Stimulated activated CD4-positive, alpha-beta T cell treated with anti-CD3 and anti-CD28 coated beads, Interleukin-2, amount 100 ng/mL, for 48 hours (primary cell): Measurements from ENCODE around the gene ULBP2.
"Not testable (repeated sequence)": the region's sequence is repeated elsewhere in the genome, so short reads cannot be mapped to it uniquely, and the experiment has no call there.

Experiments used
- DNase-seq, 2 donors: peaks; one replicate each; pipeline ENCODE4 v3.0.0-alpha.2; 2020

ULBP2 gene, protein sequence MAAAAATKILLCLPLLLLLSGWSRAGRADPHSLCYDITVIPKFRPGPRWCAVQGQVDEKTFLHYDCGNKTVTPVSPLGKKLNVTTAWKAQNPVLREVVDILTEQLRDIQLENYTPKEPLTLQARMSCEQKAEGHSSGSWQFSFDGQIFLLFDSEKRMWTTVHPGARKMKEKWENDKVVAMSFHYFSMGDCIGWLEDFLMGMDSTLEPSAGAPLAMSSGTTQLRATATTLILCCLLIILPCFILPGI

DNA sequence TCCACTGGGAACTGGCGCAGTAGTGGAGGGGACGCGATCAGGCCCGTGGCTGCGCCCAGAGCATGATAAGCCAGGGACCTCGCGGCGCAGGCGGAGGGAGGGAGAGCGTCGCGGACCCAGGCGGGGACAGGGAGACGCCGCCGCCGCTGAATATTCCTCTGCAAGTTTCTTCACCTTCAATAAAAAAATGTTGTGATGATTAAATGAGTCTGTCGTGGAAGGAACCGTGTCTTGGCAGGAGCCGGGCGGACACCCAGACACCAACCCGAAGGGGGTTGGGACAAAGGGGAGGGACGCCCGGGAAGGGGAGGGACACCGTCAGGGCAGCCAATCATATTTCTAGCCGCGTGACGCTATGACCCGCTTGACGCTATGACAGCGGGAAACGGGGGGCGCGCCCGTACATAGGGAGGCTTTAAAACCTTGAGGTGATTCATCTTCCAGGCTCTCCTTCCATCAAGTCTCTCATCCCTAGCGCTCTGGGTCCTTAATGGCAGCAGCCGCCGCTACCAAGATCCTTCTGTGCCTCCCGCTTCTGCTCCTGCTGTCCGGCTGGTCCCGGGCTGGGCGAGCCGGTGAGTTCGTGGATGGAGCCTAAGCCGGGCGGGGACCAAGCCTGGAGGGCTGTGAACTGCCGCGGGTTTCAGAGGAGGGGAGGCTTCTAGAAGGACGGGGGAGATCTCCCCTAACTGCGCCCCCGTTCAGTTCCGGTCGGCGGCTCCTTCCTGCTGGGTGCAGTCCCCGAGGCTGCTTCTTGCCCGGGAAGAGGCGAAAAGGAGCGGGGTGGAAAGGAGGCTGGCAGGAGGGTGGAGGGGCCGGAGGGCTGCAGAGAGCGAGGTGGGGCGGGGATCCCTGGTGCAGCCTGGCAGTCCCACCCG, at the start of gene ULBP2:
Gene ULBP2, plus strand, starts transcription at position 432 of the 878 bp plus-strand sequence. Its CDS starts 59 bp downstream, at position 491.
- DNase-seq = peak; percentile 72 to 76

DNA sequence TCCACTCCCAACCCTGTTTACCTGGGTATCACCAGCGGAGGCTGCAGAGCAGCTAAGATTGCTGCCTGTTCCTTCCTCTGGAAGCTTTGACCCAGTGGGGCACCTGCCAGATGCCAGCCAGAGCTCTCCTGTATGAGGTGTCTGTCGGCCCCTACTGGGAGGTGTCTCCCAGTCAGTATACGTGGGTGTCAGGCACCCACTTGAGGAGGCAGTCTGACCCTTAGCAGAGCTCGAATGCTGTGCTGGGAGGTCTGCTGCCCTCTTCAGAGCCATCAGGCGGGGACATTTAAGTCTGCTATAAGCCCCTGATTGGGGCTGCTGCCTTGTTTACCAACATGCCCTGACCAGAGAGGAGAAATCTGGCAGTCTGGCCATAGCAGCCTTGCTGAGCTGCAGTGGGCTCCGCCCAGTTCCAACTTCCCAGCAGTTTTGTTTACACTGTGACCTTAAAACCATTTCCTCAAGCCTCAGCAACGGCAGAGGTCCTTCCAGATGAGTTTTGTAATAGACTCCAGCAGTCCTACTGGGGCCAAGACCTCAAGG, 46.7 kb upstream of the ULBP2 start:
- DNase-seq = no peak

DNA sequence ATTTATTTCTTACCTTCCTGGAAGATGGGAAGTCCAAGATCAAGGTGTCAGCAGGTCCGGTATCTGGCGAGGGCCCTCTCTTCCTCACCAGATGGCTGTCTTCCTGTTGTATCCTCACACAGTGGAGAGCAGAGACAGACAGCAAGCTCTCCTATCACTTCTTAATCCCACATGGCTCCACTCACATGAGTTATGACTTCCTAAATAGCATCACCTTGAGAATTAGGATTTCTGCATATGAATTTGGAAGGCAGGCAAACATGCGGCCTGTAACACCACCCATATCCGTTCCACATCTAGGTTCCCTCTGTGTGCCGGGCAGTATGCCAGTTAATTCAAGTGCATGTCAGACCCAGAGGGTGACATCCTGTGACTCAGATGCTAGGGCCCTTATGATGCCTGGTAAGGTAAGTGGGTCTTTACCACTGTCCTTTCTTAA, 46.0 kb upstream of the ULBP2 start:
- DNase-seq = no peak

DNA sequence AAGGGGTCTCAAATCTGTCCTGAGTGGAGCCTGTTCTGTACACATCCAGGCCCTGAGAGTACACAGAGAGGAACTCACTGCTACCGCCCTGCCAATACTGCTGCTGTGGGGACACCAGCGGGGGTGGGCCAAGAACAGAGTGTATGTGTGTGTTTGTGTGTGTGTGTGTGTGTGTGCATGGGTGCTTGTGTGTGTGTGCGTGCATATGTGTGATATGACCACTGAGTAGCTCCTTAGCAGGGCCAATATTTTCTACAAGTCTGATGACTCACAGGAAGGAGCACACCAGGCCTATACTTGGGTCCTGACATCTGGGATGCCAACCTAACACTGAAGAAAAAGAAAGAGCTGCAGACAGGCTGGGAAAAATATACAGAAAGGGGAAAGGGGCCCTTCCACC, 45.3 kb upstream of the ULBP2 start:
- no peak for DNase-seq

DNA sequence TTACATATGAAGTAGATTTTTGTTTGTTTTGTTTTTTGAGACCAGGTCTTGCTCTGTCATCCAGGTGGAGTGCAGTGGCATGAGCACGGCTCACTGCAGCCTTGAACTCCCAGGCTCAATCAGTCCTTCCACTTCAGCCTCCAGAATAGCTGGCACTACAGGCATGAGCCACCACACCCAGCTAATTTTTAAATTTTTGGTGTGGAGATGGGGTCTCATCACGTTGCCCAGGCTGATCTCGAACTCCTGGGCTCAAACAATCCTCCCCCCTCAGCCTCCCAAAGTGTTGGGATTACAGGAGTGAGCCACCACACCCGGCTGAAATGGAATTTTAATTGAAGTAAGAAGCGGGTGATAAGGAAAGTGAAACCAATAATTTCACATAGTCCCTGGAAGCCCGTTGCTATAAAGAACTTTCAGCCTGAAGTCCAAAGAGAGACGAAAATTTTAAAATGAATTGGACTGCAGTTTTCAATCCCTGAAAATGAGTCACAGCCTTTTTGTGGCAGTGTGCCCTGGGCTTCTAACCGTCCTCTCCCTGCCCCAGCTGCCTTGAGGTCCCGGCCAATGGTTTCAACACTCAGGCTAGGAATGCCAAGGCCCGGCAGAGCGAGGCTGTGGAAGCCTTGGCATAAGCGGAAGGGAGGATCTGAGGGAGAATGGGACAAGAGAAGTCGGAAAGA, 44.7 kb upstream of the ULBP2 start:
- no peak for DNase-seq

DNA sequence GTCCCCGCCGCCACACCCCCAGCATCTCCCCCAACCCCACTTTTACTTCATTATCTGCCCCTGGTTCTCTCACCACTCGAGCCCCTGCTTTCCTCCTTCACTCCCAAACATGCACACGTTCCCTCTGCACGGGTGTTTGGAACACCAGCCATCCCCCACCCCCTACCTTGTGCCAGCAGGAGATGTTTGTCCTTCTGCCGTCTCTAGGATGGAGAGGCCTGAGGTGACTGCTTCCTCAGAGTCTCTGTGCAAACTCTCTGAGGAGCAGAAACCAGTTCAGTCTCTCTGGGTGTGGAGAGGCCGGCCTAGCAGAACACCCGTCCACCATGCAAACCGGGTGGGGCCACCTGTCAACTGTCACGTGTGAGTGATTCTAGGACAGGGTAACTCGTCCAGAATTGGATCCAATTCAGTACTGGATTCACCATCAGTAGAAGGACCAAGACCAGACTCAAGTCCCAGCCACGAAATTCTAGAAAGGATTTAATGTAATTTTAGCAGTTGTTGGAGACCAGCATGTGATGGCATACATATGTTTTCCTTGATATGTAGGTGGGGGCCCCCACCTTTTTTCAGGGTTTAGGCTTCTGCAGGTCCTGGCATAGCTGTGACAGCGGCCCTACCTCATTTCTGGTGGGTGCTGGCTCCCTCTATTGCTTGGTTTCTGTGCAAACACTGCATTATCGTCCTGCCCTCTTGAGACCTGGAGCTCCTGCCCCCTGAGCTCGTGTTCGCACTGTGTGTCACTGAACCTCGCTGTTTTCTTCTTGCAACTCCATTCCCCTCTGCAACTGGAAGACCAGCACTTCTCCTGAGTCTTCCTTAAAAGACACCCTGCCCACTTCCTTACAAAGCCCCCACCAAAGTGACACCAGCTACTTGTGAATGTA, 43.7 kb upstream of the ULBP2 start, which contains the start of gene RAET1E:
Gene RAET1E, minus strand, starts transcription at position 259 of the 890 bp plus-strand sequence. CDS start 7,212 bp downstream, outside the sequence.
- DNase-seq = no peak

DNA sequence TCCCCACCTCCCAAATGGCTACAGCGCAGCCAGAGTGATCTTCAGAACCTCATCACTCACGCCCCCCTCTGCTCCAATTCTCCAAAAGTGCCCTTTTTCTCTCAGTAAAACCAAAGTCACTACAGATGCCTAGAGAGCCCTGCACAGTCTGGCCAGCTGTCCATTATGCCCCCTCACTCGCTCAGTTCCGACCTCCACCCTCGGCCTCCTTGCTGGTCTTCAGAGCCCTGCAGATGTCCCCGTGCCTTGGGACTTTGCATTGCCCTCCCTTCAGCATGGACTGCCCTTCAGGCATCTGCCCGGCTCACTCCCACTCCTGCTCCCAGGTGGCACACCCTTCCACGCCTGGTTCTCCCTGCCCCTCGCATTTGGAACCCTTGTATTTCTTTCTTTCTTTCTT, 42.8 kb upstream of the ULBP2 start:
- DNase-seq = no peak

DNA sequence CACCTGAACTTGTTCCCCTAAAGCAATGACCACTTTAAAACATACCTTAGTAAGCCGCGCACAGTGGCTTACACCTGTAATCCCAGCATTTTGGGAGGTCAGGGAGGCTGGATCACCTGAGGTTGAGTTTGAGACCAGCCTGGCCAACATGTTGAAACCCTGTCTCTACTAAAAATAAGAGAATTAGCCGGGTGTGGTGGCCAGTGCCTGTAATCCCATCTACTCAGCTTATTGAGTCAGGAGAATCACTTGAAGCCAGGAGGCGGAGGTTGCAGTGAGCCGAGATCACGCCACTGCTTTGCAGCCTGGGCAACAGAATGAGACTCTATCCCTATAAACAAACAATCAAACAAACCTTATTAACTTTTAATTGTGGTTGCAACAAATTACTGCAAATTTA, 42.3 kb upstream of the ULBP2 start:
- DNase-seq = no peak

DNA sequence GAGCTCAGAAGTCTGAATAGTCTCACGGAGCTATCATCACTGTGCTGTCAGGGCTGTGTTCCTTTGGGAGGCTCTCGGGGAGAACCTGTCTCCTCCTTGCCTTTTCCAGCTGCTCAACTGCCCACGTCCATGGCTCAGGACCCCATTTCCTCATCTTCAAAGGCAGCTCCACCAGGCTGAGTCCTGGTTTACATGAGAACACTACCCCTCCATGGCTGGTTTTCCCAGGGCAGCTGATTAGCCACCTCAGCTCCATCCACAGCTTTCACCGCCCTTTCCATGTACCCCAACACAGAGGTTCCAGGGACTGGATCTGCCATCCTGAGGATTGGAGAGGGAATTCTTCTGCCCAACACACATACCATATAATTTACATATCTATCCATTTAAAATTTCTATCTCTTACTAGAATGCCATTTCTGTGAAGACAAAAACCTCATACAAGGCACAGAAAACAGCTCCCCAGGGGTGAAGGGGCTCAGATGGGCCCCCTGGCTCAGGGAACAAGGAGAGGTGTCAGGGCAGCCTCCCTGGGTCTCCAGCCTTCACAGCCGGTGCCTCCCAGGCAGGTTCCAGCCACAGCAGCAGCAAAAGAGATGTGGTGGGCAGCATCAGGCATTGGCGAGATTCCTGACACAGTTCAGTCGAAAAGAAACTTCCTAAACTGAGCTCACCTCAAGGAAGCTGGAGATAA, 41.7 kb upstream of the ULBP2 start:
- no peak for DNase-seq

DNA sequence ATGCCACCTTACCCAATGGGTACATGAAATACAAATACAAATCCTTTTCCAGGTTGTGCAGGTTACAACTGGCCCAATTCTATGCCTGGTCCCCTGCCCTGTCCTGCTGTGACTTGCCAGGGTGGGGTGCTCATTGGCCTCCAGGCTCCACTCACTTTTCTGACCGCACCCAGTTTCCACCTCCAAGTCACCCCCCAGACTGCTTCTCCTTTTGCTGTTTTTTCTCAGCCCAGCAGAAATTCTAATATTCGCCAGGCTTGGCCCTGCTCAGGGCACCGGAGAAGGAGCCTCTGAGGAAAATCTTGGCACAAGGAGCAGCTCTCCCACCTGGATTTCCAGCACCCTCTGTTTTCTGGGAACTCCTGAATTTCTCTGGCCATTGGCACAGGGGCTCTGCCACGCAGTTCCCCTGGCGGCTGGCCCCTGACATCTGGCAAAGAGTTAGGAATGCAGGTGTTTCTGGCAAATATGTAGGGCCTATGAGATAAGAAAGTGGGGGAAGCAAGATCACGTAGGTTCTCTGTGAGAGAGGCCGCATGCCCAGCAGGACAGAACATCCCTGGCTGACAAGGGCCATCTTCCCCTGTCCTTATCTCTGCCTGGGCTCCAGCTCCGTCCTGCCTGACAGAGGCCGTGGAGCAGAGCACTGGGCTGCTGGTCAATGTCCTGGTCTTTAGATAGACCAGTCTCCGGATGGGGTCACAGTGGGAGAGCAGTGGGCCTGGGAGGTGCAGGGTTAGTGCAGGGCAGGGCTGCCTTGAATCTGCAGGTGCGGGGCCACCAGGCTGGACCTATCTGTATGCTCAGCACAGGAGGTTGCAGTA, 41.0 kb upstream of the ULBP2 start:
- DNase-seq = no peak

DNA sequence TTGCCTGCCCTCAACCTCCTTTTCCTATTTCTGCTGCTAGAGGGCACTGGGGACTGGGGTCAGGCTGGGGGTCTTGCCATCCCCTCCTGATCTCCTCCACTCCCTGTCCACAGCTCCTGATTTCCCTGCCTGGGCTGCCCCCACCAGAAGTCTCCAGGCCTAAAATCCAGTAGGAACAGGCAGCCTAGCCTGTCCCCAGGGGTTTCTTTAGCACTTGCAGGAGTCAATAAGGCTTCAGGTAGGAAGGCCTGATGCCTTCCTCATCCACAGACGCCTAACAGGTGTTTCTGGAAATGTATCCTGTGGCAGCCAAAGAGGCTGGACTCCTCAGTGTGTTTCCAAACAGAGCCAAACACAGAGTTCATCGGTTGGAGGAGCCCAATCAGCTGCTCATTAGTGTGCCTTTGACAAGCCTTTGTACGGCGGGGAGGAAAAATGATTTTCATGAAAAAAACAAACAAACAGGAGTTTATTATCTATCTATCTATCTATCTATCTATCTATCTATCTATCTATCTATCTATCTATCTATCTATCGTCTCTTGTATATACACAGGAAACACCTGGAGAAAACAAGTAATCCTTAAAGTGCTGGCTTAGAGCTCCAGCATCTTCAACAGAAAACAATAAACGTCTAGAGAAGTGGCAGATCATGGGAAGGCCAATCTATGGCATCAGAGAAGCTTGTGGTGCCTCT, 40.2 kb upstream of the ULBP2 start:
- DNase-seq = no peak

DNA sequence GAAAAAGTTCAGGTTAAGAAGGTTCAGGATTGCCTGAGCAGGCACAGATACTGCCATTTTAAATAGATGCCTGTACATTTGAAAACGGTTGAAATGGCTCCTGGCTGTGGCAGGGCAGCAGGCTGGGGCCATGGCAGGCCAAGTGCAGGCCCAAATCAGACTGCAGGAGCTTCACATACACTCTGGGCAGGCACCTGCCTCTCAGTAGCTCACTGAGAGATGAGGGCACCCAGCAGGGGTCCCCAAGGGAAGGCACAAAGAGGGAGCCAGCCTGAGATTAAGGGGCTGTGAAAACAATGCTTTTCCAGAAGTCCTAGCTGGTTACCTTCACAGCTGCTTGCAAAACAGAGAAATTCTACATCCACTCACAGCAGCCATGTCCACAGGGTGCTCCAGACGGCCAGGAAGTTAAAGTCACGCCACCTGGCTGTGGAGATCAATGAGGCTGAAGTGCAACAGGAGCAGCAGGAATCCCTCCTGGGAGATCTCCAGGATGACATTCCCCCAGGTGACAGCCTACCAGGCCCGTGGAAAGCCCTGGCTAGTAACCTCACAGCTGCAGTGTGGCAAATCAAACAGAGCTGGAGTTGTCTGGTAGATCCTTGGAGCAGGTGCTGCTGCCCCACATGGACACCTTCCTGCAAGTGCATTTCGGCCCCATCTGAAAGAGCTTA, 37.7 kb upstream of the ULBP2 start:
- DNase-seq = no peak

DNA sequence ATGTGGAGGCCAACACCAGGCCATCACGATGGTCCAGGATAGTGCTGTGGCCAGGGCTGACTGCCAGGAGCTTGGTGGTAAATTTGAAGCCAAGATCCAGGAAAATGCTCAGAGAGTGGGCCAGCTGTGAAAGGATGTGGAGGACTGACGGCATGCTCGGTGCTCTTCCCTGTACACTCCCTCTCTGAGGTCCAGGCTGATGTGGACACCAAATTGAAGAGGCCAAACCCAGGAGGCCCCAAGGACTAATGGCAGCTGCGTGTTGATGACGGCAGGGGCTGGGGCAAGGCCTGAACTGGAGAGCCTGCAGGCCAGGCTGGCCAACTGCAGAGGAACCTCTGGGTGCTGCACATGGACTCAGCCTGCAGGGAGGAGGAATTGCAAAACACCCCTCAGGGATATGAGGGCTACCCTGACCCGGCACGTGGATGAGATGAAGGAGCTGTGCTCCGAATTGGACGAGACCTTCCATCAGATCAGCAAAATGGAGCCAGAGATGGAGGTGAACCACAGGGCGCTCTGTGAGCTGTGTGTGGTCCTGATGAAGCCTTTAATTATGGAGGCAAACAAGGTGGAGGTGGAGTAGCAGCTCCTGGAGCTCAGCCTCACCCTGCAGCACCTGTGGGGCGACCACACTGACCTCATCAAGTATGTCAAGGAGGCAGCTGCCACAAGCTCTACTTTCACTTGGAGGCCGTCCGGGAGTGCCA, 37.0 kb upstream of the ULBP2 start:
- DNase-seq = no peak

DNA sequence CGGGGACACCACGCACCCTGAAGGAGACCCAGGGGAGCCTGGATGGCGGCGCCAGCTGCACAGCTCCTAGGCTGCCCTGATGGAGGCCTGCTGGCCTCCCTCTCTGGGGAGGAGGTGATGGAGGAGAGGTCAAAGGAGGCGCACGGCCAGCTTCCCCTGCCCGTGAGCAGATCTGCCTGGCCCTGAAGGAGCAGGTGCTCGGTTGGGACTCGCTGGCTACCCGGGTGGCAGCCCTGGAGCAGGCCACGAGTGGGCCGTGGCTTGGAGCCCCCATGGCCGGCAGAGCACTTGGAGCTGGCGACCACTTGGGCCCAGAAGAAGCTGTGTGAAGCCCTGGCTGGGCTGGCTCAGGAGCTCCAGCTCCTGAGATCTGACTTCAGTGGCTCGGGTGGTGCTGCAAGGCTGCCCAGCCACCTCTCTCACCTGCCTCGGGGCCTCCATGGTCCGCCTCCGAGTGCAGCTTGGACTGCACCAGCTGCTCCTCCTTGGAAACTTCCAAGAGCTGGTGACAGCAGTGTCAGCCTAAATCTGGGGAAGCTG, 36.4 kb upstream of the ULBP2 start:
- no peak for DNase-seq

DNA sequence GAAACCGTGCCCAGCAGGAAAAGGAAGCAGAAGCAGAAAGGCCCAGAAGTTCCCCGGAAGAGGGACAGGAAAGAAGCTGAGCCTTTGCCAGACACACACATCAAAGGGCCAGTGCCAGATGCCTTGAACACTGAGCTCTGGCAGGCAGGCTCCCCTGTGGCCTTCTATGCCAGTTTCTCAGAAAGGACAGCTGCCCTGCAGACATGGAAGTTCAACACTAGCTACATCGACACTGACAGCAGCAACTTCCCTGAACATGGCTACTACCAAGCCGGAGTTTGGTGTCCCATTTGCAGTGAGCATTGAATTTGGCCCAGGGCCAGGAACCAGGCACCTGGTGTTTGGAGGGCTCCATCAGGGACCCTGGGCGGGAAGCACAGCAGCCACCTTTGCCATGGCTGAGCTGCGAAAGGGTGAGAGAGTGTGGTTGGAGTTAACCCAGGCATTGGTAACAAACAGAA, 35.9 kb upstream of the ULBP2 start:
- DNase-seq = no peak

DNA sequence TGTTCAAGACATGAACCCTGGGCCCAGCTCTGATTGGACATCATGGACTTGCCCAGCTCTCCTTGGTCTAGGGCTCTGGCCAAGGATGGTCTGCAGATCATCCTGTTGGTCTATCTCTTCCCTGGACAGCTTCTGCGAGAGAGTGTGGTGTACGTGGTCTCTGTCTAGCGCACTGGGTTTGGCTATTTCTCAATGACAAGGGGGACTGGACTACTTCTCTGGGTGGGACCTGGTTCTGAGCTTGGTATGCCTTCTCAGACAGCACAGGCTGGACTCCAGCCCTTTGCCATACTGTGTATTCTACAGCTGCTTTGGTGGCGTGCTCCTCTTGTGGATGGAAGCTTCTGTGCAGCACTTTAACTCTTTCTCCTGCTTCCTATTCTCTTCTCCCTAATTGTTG, 35.4 kb upstream of the ULBP2 start:
- no peak for DNase-seq

DNA sequence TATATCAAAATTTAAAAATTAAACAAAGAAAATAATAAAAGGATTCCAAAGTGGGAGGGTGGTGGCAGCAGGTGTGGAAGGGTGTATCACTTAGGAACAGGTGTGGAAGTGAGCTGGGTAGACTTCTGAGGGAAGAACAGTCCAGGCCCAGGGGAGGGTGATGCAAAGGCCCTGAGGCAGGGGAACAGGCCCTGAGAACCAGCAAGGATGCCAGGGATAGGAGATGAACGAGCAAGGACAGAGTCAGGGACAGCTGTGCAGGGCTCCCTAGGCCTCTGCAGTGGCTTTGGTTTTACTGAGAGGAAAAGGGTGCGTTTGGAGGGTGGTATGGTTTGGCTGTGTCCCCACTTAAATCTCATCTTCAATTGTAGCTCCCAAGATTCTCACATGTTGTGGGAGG, 34.5 kb upstream of the ULBP2 start:
- no peak for DNase-seq

DNA sequence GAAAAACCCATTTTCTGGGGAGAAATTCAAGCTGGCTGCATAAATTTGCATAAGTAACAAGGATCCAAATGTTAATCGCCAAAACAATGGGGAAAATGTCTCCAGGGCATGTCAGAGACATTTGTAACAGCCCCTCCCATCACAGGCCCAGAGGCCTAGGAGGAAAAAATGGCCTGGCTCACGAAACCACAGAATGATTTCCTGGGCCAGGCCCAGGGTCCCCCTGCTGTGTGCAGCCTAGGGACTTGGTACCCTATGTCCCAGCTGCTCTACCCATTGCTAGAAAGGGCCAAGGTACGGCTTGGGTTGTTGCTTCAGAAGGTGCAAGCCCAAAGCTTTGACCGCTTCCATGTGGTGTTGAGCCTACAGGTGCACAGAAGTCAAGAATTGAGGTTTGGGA, 33.3 kb upstream of the ULBP2 start:
- DNase-seq = not testable (repeated sequence)
